Measurements from ENCODE around the gene ZNF606.

DNA sequence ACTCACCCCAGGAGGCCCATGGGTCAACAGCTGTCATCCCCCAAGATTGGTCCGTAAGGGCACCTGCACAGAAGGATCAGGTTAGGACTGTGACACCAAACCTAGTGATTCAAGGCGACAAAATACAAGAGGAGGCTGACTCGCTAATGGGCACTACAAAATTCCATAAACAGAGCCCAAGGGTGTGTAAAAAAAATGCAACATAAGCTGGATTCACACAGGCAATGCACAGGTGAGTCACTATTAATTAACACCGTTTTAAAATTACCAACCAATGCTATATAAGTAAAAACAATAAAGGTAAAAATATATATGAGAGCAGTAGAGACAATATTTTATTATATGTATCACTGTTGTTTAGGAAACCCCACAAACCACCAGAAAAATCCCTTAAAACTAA lies 1.9 kb downstream of the ZNF606 start:
- no peak for TF ChIP-seq TAF1 (IDR thresholded peaks at IDR 0.05; ENCODE audit: borderline replicate concordance, insufficient read depth, low read length)
- TF ChIP-seq REST (IDR thresholded peaks at IDR 0.05; ENCODE audit: insufficient read depth in 1 of 2, low read depth in 2 of 2, low read length in 2 of 2): no peak

Measured in PFSK-1 (cell line).